Pons (tissue), 1 donor: Measurements from ENCODE around the gene ASAP2.

Experiments
- DNase-seq: peaks from one replicate; pipeline ENCODE4 v3.0.0-alpha.2; 2016; ENCODE audit warnings: low spot score

The ASAP2 gene

DNA sequence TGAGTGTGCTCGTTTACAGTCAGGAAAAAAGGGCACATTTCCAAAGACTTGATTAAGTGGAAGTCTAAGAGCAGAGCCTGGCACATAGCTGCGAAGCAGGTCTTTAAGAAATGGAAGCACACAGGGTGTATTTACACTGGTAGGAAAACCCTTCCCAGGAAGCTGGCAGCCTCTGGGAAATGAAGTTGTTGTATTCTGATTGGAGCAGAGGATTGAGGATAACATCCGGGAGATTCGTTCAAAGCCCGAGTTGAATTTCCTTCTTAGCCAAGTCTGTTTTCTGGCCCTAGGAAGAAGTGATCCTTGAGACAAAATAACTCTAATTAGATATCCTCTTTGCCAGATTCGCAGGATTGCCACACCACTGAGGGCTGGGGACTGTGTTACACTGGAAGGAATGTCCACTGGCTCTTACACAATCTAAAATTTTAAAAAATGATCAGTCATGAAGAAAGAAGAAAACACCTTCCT lies 140.8 kb downstream of the ASAP2 start:
- peak; percentile 29 for DNase-seq

DNA sequence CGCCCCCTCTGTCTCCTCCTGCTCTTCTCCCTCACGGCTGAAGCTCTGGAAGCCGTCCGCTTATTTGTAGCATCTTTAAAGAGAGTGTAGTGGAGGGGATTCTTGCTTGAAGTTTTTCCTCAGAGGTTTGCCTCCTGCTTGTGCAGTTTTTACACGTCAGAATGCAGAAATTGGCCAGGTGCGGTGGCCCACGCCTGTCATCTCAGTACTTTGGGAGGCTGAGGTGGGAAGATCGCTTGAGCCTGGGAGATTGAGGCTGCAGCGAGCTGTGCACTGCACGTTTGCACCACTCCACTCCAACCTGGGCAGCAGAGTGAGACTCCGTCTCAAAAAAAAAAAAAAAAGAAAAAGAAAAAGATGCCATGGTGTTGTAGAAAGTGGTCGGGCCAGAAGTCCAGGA lies 147.7 kb downstream of the ASAP2 start:
- no peak for DNase-seq

DNA sequence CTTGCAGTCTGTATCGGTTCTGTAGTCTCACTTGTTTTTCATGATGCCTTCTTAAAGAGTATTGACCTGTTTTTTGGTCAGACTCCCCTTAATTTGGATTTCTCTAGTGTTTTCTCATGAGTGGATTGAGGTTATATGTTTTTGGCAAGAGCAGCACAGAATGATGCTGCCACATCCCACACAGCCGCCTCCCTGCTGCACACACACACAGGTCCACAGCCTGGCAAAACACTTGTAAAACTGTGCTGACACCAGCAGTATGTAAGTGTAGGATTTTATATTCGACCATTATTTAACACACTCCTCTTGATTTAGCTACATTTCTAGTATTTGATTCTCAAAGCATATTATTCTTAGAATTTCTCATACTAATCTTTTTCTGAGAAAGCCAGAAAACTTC lies 148.7 kb downstream of the ASAP2 start:
- no peak for DNase-seq

DNA sequence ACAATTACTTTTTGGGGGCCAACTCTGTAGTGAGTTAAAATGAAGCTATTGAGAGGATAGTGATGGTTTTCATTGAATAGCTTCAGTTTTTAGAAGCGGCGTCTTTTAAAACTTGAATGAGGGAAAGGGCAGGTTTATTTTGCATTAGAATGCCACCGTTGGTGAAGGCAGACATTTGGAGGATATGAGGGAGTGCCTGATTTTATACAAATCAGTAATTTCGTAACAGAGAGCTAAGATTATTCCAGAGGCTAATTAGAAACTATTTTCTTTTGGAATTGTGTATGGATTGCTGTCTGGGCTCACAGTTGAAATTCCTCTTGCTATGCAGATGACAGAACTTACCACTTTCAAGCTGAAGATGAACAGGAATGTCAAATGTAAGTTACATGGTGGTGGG lies 149.1 kb downstream of the ASAP2 start:
- no peak for DNase-seq

DNA sequence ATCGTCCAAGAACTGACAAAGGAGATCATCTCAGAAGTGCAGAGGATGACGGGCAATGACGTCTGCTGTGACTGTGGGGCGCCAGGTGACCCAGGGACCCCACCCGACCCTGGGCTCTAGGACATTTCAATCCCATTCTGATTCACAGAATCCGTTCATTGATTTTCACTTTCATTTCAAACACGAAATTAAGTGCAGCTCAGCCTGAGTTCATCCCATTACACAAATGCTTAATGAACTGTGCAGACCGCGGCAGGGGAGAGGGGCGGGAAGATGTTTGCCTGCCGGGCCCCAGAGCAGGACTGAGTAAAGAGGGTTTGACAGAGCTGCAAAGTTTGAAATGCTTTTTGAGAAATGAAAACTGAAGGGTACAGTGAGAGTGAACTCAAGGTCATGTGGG lies 149.6 kb downstream of the ASAP2 start:
- DNase-seq, result no peak

DNA sequence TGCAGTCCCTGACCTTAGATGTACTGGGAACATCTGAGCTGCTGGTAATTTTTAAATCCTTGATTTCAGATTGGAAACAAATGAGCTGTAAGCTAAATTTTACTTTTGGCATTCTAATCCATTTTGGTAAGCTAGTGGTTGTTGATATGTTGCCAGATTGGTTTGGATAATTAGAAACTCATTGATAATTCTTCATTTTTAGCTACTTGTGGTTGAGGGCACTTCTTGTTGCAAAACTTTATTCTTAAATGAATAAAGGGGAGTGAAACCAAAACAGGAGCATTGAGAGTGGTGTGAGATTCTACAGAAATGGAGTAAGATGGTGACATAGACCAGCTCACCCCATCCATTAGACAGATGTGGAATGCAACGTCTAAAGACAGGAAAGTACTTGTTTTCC lies 152.2 kb downstream of the ASAP2 start:
- no peak for DNase-seq

DNA sequence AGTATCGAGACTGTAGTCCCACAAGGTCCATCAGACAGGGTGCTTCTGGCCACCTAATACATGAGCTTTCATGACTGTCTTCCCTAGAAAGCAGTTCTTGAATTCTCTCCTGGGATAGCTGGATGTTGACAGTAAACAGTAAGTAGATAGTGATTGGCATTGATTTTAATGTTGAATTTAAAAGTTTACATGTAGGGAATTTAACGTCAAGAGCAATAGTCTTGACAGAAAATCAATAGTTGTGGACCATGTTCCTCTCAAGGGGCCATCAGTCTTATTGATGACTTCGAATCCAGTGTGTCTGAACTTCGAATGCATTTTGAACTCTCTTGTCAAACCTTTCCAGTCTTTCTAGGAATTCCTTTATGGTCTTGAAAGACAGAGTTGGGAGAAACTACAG lies 152.9 kb downstream of the ASAP2 start:
- no peak for DNase-seq

DNA sequence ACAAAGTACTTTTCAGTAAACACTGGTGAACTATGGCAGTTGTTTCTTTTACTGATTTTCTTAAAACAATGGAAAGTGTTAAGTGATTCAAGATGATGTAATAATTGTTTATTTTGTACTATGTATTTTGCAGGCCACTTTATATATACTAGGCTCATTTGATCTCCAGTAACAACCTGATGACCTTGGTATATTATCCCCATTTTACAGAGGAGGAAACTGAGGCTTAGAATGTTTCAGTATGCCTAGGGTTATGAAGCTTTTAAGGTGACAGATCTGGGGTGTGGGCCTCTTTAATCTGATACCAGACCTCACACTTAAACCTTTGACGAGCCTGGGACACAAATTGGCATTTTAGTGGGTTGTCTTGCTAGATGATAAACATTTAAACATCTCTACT lies 153.5 kb downstream of the ASAP2 start:
- DNase-seq, result no peak

DNA sequence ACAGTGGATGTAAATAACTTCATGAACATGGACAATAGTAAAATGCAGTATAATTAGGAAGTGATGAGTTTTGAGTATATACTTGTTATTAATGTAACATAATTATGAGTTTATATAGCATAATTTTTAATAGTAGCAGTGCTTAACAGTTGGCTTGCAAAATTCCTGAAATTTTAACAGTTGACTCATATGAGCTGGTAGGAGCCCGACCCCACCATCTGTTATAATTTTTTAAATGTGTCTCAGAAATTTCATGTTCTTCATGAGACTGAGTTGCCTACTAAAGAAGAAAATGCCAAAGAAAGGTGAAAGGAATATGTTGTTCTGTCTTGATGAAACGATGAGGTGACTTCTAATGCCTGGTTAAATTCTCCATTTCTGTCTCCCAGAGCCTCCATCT lies 154.1 kb downstream of the ASAP2 start:
- no peak for DNase-seq

DNA sequence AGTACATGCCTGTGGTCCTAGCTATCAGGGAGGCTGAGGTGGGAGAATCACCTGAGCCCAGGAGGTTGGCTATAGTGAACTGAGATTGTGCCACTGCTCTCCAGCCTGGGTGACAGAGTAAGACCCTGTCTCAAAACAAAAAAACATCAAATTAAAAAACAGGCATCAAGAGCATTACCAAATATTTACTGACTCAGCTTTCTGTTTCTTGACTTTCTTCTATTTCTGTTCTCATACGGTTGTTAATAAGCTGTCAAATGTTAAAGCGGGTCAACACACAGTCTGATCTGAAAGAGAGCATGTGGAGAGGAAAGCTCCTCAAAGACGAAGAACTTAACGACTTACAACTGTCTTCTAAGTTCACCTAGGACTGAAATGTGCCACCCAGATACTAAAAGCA lies 157.8 kb downstream of the ASAP2 start:
- no peak for DNase-seq

DNA sequence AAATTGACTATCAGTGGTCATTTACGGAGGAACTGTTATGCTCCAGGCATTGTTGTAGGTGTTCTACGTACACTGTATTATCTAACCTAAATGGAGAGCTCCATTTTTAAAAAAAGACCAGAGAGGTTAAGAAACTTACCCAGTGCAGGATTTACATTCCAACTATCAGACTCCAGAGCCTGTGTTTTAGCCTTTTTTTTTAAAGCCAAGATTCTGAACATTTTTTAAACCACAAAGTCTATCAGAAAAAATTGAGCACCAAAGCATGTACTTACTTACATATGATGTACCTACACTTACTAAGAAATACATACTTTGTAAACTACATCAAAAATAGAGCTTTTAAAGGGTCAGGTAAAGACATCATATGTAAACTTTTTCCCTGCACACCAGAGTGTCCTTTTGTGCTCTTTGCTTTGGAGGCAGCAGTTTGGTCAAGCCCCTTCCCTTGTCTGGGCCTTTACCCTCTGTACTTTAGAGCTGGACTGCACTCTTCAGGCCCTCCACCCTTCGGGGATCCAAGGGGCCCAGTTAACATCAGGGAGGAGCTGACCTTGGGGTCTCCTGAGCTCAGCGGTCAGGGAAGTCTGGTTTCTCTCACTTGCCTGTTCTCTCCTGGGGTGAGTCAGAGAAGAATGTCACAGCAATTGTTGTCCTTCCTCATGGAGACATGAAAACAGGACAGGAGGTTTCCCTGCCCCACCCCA lies 158.3 kb downstream of the ASAP2 start:
- no peak for DNase-seq

DNA sequence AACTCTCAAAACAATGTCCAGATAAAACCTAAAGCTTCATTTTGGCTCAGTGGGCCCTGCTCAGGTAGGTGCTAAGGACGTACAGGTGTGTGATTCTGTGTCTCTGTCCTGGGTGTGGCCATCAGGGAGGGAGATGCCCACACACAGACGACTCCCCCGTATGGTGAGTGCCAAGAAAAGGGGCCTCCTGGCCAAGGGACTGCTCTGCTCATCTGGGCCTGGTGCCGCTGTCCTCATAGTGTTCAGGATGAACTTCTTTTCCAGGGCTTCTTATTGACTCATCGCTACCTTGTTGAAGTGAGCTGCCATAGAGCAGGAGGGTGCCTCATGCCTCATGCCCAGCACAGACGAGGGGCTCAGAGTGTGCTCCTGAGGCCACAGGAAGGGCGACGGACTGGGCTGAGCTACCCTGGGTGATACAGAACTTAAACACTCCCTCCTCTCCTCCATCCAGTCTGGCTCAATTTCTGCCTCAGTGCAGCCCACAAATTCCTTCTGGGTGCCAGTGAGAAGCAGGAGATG lies 158.9 kb downstream of the ASAP2 start:
- DNase-seq, result no peak

DNA sequence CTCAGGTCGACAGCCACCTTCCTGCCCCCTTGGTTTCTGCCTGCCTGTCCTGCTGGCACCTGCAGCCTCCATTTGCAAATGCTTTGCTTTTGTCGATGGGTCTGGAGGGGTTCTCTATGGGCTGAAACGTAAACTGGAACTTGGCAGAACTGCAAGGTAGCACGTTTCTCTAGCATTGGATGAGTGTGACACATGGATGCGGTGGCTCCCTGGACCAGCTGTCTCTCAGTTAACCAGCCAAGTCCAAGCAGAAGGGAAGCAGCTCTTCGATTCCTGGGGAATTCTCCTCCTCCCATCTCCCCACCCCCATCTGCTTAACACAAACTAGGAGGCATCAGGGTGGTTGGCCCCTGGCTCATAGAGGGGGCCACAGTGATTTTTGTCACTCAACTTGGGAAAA lies 159.4 kb downstream of the ASAP2 start:
- no peak for DNase-seq

DNA sequence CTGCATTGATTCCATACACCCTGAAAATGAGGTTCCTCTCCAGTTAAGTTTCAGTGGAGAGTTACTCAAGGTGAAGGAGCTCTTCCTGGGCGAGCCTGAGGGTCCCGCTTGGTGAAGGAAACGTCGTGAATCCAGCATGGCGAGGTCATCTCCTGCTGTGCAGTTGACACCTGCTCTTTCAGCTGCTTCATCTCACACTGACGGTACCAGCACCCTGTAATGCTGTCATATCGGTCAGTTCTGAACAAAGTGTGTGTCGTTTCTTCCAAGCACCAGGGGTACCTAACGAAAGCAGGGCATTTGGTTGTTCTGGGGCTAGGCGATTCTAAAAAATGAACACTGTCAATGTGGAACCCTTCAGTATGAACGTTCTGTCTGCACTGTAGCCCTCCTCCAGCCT lies 164.1 kb downstream of the ASAP2 start:
- no peak for DNase-seq

DNA sequence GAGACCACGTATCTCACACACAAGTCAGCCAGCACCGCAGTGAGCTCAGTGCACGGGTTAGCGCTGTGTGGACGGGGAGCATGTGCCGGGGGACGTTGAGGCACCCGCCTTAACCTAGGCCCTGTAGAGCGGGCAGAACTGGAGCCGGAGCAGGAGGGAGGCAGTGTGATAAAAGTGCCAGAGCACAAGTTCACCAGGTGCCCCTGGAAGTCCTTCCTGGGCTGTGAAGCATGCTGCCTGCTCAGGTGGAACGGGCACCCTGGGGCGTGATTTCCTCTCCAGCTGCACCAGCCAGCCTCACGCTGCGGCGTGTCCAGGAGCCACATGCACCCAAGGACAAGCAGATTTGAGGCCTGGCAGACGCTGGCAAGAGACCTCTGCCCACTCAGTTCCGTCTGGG lies 166.4 kb downstream of the ASAP2 start:
- no peak for DNase-seq

DNA sequence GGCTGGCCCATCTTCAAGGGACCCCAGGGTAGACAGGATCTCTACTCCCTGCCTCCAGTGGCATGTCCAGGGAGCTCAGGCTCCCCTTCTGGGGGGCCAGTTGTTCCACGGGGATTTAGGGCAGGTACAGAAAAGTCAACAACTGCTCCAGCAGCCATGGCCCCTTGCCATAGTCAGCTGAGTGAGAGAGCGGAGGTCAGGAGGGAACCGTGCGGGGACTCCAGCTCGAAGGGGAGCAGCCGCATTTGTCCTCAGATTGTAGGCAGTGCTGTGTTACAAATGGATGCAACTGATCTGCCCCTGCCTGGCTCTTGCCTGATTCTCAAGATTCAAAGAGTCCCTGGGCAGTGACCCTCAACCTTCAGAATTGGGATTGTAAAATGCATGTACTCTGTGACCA lies 166.9 kb downstream of the ASAP2 start:
- DNase-seq, result no peak

DNA sequence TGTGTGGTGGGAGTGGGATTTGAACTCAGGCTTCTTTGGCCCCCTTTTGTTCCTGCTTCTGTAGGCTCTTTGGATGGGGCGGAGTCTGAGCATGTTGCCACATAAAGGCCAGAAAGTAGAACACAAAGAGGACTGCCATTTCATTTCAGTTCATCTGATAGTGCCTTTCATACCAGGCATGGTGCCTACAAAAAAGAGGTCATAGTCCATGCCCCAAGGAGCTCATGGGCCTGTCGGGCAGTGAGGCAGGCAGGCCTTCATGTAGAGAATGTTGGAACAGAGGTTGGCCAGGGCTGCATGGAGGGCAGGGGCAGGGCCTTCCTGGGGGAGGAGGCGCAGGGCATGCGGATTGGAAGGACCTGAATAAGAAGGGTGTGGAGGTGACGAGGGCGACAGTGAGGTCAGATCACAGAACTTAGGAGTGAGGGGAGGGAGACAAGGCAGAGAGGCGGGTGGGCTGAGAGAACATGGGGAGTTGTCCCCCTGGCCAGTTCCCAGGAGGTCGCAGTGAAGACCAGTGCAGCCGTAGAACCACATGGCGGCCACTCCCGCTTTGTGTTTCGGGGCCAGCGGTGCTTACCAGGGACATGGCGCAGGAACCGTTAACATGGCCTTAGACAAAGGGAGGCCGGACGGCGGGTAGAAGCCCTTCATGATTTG lies 167.6 kb downstream of the ASAP2 start:
- DNase-seq, result no peak

DNA sequence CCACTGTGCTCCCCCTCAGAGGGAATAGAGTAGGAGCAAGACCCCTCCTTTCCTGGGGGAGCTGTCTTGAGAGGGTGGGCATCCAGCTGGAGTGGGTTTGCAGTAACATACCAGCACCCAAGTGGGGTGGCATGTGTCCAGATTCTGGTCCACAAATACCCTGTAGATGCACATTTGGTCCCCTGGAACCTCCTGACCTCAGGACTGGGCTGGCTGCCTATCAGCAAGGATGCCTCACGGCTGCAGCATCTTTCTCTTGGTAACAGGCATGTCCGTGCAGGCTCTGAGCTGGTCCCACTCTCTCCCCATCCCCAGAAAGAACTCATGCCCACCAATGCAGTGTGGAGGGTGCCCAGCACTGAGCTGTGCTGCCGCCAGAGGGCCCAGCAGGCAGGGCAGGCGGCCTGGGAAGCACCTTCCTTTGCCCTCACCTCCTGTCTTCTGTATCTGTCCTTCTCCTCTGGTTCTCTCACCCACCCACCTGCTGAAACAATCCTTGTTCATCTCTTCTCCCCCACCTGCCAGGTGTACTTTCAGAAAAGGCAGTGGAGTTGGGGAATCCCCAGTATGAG lies 169.3 kb downstream of the ASAP2 start:
- DNase-seq, result no peak

DNA sequence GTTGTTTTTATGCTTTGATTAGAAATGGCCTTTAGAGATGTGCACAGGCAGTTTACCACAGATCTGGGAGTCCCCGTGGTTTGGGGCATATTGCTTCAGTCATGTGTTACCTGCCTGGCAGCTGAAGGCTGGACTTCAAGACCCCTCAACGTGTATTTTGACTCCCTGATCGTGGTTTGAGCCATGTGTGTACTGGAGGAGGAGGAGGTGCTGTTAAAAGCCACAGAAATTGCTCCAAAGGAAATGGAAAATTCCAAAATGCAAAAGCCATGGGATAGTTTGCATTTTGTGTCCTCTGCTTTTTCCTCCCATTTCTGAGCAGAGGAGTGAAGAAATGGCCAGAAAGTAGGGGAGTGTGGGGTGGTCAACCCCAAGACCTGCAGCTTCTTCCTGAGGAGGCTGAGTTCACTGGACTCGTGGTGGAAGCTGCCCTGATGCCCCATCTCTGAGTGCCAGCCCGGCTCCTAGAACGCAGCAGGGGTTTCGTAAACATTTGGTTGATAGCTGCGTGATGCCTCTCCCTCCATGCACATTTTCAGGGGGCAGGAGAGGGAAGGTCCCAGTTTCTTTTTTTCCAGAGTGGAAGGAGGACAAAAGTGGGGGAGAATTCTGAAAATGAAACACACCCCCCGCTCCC lies 171.0 kb downstream of the ASAP2 start:
- DNase-seq, result no peak

DNA sequence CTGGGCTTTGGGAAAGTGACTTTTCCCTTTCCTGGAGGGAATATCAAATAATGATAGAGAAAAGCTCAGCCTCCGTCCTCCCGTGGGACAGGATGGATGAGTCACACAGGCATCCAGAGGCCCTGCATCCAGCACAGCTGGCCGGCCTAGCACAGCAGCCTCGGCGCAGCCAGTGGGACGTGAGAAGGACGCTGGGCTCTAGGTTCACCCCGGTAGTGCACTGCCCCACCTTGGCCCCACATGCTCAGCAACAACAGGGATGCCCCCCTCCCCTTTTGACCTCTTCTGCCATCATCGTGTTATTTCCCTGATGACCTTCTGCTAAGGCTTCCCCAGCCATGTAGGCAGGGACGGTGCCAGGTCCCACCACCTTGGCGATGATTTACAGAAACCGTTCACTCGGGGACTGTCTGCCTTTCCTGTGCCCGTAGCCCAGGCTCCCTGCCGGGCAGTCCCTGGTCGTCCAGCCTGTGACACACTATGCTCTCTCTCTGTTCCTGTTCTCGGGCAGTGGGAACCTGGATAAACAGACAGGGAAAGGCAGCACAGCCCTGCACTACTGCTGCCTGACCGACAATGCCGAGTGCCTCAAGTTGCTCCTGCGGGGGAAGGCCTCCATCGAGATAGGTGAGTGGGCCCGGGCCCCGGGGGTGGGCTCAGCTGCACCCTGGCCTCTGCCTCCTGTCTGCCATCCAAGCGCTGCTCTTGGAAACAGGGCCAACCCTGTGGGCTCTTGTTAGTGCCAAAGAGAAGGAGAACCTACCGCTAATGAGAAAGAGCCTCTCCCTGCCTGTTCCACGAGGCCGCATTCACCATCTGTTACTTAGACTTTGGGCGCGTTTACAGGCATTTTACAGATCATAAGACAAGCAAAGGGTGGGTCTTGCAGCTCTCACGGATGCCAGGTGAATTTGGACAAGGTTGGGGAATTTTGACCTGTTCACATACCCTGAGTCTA lies 172.1 kb downstream of the ASAP2 start:
- no peak for DNase-seq

DNA sequence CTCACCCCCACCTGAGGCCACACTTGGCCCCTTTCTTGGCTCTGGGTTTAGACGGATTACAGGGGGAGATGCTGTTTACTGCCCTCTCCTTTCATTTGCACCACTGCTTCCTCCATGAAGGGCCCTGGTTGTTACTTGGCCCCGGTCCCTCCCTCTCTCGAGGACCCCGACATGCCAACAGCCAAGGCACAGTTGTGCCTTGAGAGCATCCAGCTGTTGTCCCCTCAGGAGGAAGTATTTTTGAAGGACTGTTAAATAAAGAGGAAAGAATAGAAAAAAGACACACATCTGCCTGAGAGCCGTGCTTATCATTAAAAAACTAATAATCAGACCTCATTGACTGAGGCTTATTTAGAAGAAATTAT lies 172.8 kb downstream of the ASAP2 start:
- DNase-seq, result no peak
